Measurements from ENCODE around the gene MOB3C. TPM values are rescaled to one million over a fixed set of nuclear protein-coding genes. Genes with fewer than 3 reads are reported as not detected.
"Not testable (repeated sequence)": the region's sequence is repeated elsewhere in the genome, so short reads cannot be mapped to it uniquely, and the experiment has no call there.

Gene MOB3C
- 5.8 and 7.2 TPM in 2 replicates for total RNA-seq

GRCh38 chr1:46616277-46617107 lies at the start of gene MOB3C:
Gene MOB3C, minus strand, starts transcription at chr1:46616811. Its CDS starts 3,490 bp downstream, at chr1:46613321.
- H3K4me3 ChIP-seq (ENCODE audit: low read depth, low read length): peak within 1 kb of the TSS; percentile 73
- DNase-seq (ENCODE audit: low read depth): no peak
- TF ChIP-seq, protein P1, sequence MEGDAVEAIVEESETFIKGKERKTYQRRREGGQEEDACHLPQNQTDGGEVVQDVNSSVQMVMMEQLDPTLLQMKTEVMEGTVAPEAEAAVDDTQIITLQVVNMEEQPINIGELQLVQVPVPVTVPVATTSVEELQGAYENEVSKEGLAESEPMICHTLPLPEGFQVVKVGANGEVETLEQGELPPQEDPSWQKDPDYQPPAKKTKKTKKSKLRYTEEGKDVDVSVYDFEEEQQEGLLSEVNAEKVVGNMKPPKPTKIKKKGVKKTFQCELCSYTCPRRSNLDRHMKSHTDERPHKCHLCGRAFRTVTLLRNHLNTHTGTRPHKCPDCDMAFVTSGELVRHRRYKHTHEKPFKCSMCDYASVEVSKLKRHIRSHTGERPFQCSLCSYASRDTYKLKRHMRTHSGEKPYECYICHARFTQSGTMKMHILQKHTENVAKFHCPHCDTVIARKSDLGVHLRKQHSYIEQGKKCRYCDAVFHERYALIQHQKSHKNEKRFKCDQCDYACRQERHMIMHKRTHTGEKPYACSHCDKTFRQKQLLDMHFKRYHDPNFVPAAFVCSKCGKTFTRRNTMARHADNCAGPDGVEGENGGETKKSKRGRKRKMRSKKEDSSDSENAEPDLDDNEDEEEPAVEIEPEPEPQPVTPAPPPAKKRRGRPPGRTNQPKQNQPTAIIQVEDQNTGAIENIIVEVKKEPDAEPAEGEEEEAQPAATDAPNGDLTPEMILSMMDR (conservative IDR thresholded peaks at IDR 0.05; ENCODE audit: low read depth, low read length): no peak

DNA sequence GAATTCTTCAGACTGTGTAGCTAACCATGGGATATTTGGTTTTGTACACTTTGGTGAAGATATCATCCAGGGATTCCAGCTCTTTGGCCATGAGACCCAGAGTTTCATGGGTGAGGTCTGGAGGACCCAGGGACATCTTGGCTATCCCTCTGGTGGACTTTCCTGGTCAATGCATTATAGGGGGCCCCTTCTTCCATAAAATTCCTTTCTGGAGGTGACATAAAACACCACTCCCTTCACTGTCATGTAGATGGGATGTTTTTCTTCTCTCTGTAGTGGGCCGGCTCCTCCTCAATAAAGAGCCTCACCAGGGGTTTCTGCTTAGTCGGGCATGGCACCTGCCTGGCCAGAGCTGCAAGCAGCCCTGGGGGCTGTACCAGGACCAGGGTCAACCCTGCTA lies 49.4 kb upstream of the MOB3C start:
- DNase-seq (ENCODE audit: low read depth): no peak
- TF ChIP-seq, protein P1 (conservative IDR thresholded peaks at IDR 0.05; ENCODE audit: low read depth, low read length): no peak
- no peak overlapping the region for H3K4me3 ChIP-seq (ENCODE audit: low read depth, low read length)

- not testable (repeated sequence) for H3K4me3 ChIP-seq (ENCODE audit: low read depth, low read length); DNase-seq (ENCODE audit: low read depth)
Observed at GRCh38 chr1:46662919-46663318, 46.3 kb upstream of the MOB3C start.

- DNase-seq (ENCODE audit: low read depth); H3K4me3 ChIP-seq (ENCODE audit: low read depth, low read length): not testable (repeated sequence)
Observed at GRCh38 chr1:46660116-46660515, 43.5 kb upstream of the MOB3C start.

- H3K4me3 ChIP-seq (ENCODE audit: low read depth, low read length): no peak overlapping the region
- DNase-seq (ENCODE audit: low read depth): no peak
- TF ChIP-seq, protein P1 (conservative IDR thresholded peaks at IDR 0.05; ENCODE audit: low read depth, low read length): no peak
Observed at GRCh38 chr1:46659307-46659870, 42.8 kb upstream of the MOB3C start.

DNA sequence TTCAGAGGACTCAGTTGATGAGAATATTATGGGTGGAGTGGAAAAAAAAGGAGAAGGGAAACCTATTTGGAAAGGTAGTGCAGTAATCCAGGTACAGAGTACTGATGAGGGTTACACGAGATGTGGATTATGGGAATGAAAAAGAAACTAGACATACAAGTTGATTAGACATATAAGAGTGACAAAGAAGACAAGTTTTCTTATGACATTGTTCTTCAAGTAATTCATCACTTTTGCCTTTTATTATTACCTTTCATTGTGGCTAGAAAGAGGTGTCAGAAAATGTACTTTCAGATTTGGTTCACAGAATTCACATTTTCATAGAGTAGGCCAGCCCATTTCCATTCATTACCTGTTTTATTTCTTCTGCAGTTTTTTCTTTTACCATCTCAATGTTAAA lies 41.2 kb upstream of the MOB3C start:
- no peak for DNase-seq (ENCODE audit: low read depth)
- TF ChIP-seq, protein P1 (conservative IDR thresholded peaks at IDR 0.05; ENCODE audit: low read depth, low read length): no peak
- H3K4me3 ChIP-seq (ENCODE audit: low read depth, low read length): no peak overlapping the region

- TF ChIP-seq, protein P1 (conservative IDR thresholded peaks at IDR 0.05; ENCODE audit: low read depth, low read length): no peak
- DNase-seq (ENCODE audit: low read depth): no peak
- no peak overlapping the region for H3K4me3 ChIP-seq (ENCODE audit: low read depth, low read length)
Observed at GRCh38 chr1:46656643-46657042, 40.0 kb upstream of the MOB3C start.

- no peak for DNase-seq (ENCODE audit: low read depth)
- H3K4me3 ChIP-seq (ENCODE audit: low read depth, low read length): no peak overlapping the region
- TF ChIP-seq, protein P1 (conservative IDR thresholded peaks at IDR 0.05; ENCODE audit: low read depth, low read length): no peak
Observed at GRCh38 chr1:46655848-46656247, 39.2 kb upstream of the MOB3C start.

GRCh38 chr1:46654698-46655097 lies 38.1 kb upstream of the MOB3C start:
- DNase-seq (ENCODE audit: low read depth); H3K4me3 ChIP-seq (ENCODE audit: low read depth, low read length): not testable (repeated sequence)
